Common myeloid progenitor, CD34-positive (primary cell): Measurements from ENCODE around the gene MGAT5.
A peak's percentile ranks its signal among the peaks of the same experiment; 100 is the strongest.

Source experiments
- CTCF ChIA-PET: fragments of 350-600 bp; sonication (Branson Sonifier 250); formaldehyde crosslinking; loops from one replicate; lab custom pipeline; 2021; ENCODE audit warnings: antibody characterized with exemption; lab: Charles Lee
- POLR2A ChIA-PET: fragments of 350-600 bp; sonication (Branson Sonifier 250); formaldehyde crosslinking; loops from one replicate; lab custom pipeline; 2021; ENCODE audit warnings: antibody characterized with exemption; lab: Charles Lee
- DNase-seq, 3 donors: peaks; one replicate each; pipeline versions ENCODE4 v3.0.0 to v3.0.0-alpha.2; 2013
- H3K27ac ChIP-seq, 2 experiments: 1 replicate in 1 of 2; 2 replicates in 1 of 2; pipeline ENCODE4 v1.7.0; 2013; ENCODE audit warnings: inconsistent platforms in 2 of 2, low read length in 2 of 2, mild to moderate bottlenecking in 2 of 2, low read depth in 1 of 2, moderate library complexity in 1 of 2; ENCODE audit not compliant: severe bottlenecking in 2 of 2, insufficient read depth in 1 of 2, poor library complexity in 1 of 2
- H3K27me3 ChIP-seq, 5 experiments: replicated peaks in 2 of 5; 1 replicate in 3 of 5; 2 replicates in 2 of 5; pipeline versions ENCODE4 v1.6.1 to v1.7.0; 2013; ENCODE audit warnings: low read length in 4 of 5, mild to moderate bottlenecking in 2 of 5, moderate library complexity in 2 of 5, inconsistent platforms in 1 of 5; ENCODE audit not compliant: insufficient read depth in 5 of 5, control insufficient read depth in 4 of 5
- H3K36me3 ChIP-seq, 4 experiments: 1 replicate in 2 of 4; 2 replicates in 2 of 4; pipeline versions ENCODE4 v1.6.1 to v1.7.0; 2013; ENCODE audit warnings: low read length in 3 of 4, control low read depth in 1 of 4, mild to moderate bottlenecking in 1 of 4; ENCODE audit not compliant: control insufficient read depth in 4 of 4, insufficient read depth in 4 of 4
- H3K4me1 ChIP-seq, 4 experiments: 1 replicate in 3 of 4; 2 replicates in 1 of 4; pipeline versions ENCODE4 v1.6.1 to v1.7.1; 2013; ENCODE audit warnings: low read length in 3 of 4, mild to moderate bottlenecking in 3 of 4, control low read depth in 1 of 4, inconsistent platforms in 1 of 4, moderate library complexity in 1 of 4; ENCODE audit not compliant: control insufficient read depth in 4 of 4, insufficient read depth in 4 of 4; ENCODE audit errors: control extremely low read depth in 1 of 4
- H3K4me3 ChIP-seq, 7 experiments: 1 replicate in 4 of 7; 2 replicates in 3 of 7; pipeline versions ENCODE4 v1.5.1 to v1.7.0; 2013; ENCODE audit warnings: mild to moderate bottlenecking in 7 of 7, low read length in 6 of 7, moderate library complexity in 6 of 7, inconsistent platforms in 2 of 7, low read depth in 2 of 7, control low read depth in 1 of 7; ENCODE audit not compliant: insufficient read depth in 4 of 7, control insufficient read depth in 1 of 7; ENCODE audit errors: extremely low read depth in 1 of 7
- H3K9me3 ChIP-seq, 5 experiments: 1 replicate in 4 of 5; 2 replicates in 1 of 5; pipeline versions ENCODE4 v1.6.1 to v1.7.1; 2013; ENCODE audit warnings: low read length in 4 of 5, mild to moderate bottlenecking in 2 of 5, inconsistent platforms in 1 of 5, low read depth in 1 of 5, moderate library complexity in 1 of 5; ENCODE audit not compliant: control insufficient read depth in 4 of 5, insufficient read depth in 2 of 5; ENCODE audit errors: control extremely low read depth in 1 of 5
- WGBS: methylation state at CpG from one replicate; pipeline ENCODE4 v1.1.5; 2013; ENCODE audit not compliant: insufficient coverage; 5-methylcytosine and 5-hydroxymethylcytosine counted together

Gene MGAT5

DNA sequence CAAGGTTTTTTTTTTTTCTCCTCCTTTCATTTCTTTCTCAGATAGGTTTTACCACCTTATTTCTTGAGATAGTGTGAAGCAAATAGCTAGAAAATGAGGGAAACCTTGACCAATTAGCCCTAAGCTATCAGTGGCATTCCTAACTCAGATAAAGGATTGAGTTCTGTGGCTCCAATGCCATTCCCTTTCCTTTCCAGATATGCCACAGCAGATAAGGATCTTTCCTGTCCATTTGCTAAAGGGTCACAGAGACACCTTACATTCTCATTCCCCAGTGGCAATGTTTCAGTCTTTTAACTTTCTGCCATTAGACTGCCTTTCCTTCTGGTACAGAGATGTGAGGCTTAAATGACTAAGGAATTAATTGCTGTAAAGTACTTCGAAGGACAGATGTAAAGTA, 81.7 kb downstream of the MGAT5 start:
- H3K27me3 ChIP-seq, result no peaks in the 10 kb centered on the region
- CTCF ChIA-PET, result no interaction called here

DNA sequence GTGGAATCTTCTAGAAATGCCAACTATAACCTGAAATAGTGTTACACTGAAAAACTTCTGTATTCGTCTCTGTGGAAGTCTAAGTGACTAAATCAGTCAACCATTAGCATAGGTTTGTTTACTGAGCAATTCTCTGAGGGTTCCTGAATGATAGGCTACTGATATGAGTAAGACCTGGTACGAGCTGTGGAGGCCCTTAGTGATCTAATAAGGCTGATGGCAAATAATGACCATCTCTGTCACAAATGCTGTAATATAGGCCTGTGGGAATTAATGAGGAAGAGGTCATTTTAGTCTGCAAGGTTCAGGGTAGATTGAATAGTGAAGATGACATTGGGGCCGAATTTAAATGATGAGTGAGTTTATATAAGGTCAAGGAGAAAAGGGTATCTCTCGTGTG, 82.5 kb downstream of the MGAT5 start:
- Histone ChIP-seq H3K9me3 (peaks cover 0 to 4% (median 0%) of the 10 kb centered on the region in 5 experiments), H3K4me1 (peaks cover 0 to 3% (median 0%) of the 10 kb centered on the region in 4 experiments), H3K36me3 (peaks cover 0 to 5% (median 2%) of the 10 kb centered on the region in 4 experiments), H3K27ac (no peak overlapping the region), H3K4me3 (no peak overlapping the region), H3K27me3 (no peaks in the 10 kb centered on the region)
- DNase-seq, result no peak
- WGBS, result 75% methylated on average over 4 of the region's 4 CpGs
- ChIA-PET CTCF (no interaction called here), POLR2A (no interaction called here)

More for the DNA sequence above, 81.7 kb downstream of the MGAT5 start:
- Histone ChIP-seq H3K4me1 (peaks cover 0 to 3% (median 0%) of the 10 kb centered on the region in 4 experiments), H3K27ac (no peak overlapping the region), H3K9me3 (peaks cover 0 to 4% (median 0%) of the 10 kb centered on the region in 5 experiments), H3K36me3 (peaks cover 0 to 5% (median 1%) of the 10 kb centered on the region in 4 experiments), H3K4me3 (no peak overlapping the region)
- no peak for DNase-seq
- POLR2A ChIA-PET, result no interaction called here
- no CpG with 5 or more reads among the region's 1 CpG for WGBS

DNA sequence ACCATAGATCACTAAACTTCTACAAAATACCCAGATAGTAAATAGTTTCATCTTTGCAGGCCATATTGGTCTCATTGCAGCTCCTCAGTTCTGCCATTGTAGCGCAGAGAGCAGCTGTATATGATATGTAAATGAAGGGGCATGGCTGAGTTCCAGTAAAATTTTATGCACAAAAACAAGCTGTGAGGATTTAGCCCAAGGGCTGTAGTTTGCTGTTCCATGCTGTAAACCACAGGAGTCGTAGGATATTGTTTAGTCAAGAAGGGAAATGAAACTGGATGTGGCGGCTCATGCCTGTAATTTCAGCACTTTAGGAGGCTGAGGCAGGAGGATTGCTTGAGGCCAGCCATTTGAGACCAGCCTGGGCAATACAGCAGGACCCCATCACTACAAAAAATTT, 83.0 kb downstream of the MGAT5 start:
- H3K27ac ChIP-seq, result no peak overlapping the region
- CTCF ChIA-PET, result no interaction called here

DNA sequence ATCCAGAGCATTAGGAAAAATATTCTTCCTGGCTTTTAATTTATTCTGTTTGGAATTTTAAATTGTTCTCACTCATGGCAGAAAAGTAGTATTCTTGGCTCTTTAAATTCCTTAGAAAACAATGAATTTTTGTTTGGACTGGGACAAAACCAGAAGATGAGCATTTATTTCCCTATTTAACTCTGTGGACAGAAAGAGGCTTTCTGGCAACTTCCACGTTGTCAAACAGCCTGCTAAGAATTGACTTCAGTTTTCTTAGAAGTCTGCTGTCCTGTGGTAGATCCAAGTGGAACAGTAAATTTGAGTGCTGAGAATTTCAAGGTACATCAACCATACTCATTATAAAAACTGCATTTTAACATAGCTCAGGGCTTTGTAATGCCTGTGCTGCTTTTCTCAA, 83.8 kb downstream of the MGAT5 start:
- H3K36me3 ChIP-seq, result peaks cover 2 to 10% (median 6%) of the 10 kb centered on the region in 4 experiments
- no peak for DNase-seq
- H3K27ac ChIP-seq, result no peak overlapping the region
- no peaks in the 10 kb centered on the region for H3K9me3 ChIP-seq
- peaks cover 0 to 3% (median 0%) of the 10 kb centered on the region in 4 experiments for H3K4me1 ChIP-seq
- WGBS, result 50% methylated on average over 1 of the region's 1 CpG
- POLR2A ChIA-PET, result no interaction called here
- H3K27me3 ChIP-seq, result no peaks in the 10 kb centered on the region
- H3K4me3 ChIP-seq, result no peak overlapping the region
- CTCF ChIA-PET, result interaction anchor here (0.7 to 1.2 kb wide), 2 partner anchors 10 to 17 kb away, joined by 3 read pairs; no protein-coding TSS in a partner anchor

More for the DNA sequence above, 83.0 kb downstream of the MGAT5 start:
- POLR2A ChIA-PET, result no interaction called here
- H3K36me3 ChIP-seq, result peaks cover 0 to 7% (median 3%) of the 10 kb centered on the region in 4 experiments
- H3K9me3 ChIP-seq, result no peaks in the 10 kb centered on the region
- no peak overlapping the region for H3K4me3 ChIP-seq
- no peaks in the 10 kb centered on the region for H3K27me3 ChIP-seq
- no peak for DNase-seq
- H3K4me1 ChIP-seq, result peaks cover 0 to 3% (median 0%) of the 10 kb centered on the region in 4 experiments
- WGBS, result 100% methylated on average over 3 of the region's 3 CpGs

DNA sequence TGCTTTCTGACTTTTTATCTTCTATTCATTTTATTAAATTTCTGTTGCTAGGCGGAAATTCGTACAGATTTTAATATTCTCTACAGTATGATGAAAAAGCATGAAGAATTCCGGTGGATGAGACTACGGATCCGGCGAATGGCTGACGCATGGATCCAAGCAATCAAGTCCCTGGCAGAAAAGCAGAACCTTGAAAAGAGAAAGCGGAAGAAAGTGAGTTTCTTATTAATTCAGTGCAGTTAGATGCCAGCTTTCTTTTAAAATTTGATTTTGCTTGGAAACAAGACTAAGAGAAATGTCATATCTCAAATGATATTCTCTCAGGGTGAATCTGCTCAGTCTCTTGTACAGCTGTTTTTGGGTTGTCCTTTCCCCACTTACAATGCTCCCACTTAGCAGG, 84.3 kb downstream of the MGAT5 start:
- Histone ChIP-seq H3K27me3 (no peaks in the 10 kb centered on the region), H3K36me3 (peaks cover 2 to 10% (median 6%) of the 10 kb centered on the region in 4 experiments), H3K4me1 (peaks cover 0 to 3% (median 0%) of the 10 kb centered on the region in 4 experiments), H3K9me3 (no peaks in the 10 kb centered on the region), H3K4me3 (no peak overlapping the region), H3K27ac (no peak overlapping the region)
- DNase-seq, result peak in 2 of 3 donors; percentile 10 to 26
- ChIA-PET CTCF (interaction anchor here (0.7 to 1.2 kb wide), 3 partner anchors 9 to 18 kb away, joined by 3 read pairs; no protein-coding TSS in a partner anchor), POLR2A (no interaction called here)
- 98% methylated on average over 5 of the region's 8 CpGs for WGBS

DNA sequence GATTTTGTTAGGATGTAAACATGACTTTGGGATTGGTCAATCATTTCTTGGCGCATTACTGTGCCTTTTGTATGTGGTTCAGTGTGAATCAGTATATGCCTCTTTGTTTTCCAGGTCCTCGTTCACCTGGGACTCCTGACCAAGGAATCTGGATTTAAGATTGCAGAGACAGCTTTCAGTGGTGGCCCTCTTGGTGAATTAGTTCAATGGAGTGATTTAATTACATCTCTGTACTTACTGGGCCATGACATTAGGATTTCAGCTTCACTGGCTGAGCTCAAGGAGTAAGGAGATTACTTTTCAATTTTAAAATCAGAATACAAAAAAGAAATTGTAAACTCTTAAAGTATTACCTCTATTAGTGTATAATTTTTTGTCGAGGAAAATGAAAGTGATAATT, 87.6 kb downstream of the MGAT5 start:
- no peaks in the 10 kb centered on the region for H3K27me3 ChIP-seq
- POLR2A ChIA-PET, result no interaction called here
- peaks cover 0 to 3% (median 0%) of the 10 kb centered on the region in 4 experiments for H3K4me1 ChIP-seq
- CTCF ChIA-PET, result no interaction called here
- H3K27ac ChIP-seq, result no peak overlapping the region
- no peak for DNase-seq
- peaks cover 2 to 14% (median 7%) of the 10 kb centered on the region in 4 experiments for H3K36me3 ChIP-seq
- H3K9me3 ChIP-seq, result no peaks in the 10 kb centered on the region
- no peak overlapping the region for H3K4me3 ChIP-seq
- WGBS, result 100% methylated on average over 2 of the region's 3 CpGs

DNA sequence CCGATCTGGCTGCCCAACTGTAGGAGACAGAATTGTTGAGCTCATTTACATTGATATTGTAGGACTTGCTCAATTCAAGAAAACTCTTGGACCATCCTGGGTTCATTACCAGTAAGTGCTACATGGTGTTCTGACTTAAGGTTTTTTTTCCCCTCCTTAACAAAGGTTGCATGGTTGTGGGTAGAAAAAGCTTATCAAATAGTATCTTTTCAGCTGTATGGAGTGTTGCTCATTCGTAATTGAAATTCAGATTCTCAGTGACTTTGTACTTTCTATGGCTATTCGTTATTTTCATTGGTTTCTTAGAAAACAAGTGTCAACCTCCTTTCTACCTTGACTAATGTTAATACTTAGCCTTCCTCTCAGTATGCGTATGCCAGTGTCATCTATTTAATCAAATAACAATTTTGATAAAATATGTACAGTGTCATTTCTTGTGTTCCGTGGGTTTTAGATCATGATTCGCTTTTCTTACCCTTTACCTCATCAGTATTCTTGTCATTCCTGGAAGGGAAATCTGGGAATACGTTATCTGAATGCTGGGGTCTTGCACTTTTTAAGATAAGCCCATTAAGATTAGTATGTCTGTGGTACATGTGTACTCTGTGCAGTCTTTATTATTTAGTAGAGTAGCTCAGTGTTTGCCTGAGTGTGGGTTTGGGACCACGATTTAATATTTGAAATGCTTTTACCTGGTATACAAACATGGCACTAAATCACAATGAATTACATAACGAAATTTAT, 91.3 kb downstream of the MGAT5 start:
- no peak overlapping the region for H3K27ac ChIP-seq
- peaks cover 4 to 23% (median 10%) of the 10 kb centered on the region in 4 experiments for H3K36me3 ChIP-seq
- WGBS, result 100% methylated on average over 1 of the region's 9 CpGs
- CTCF ChIA-PET, result interaction anchor here (0.8 to 0.9 kb wide), 2 partner anchors 94 to 198 kb away, joined by 3 read pairs; no protein-coding TSS in a partner anchor
- H3K4me1 ChIP-seq, result no peaks in the 10 kb centered on the region
- POLR2A ChIA-PET, result no interaction called here
- H3K27me3 ChIP-seq, result no peaks in the 10 kb centered on the region
- no peak for DNase-seq
- H3K9me3 ChIP-seq, result no peaks in the 10 kb centered on the region
- H3K4me3 ChIP-seq, result no peak overlapping the region
